GM18499 (cell line): Measurements from ENCODE around the gene GAN.
"Not testable (repeated sequence)": the region's sequence is repeated elsewhere in the genome, so short reads cannot be mapped to it uniquely, and the experiment has no call there.

Experiments used
- ATAC-seq: cut with Tn5 transposase; IDR thresholded peaks from one replicate; pipeline ENCODE4 v1.9.1; 2021; ENCODE audit warnings: moderate number of reproducible peaks; ENCODE audit not compliant: insufficient read depth, unreplicated experiment

GAN gene

GRCh38 chr16:81394966-81395655, 80.3 kb downstream of the GAN start:
- no peak for ATAC-seq

- ATAC-seq, result no peak
These were observed 82.5 kb downstream of the GAN start for GRCh38 chr16:81397058-81397878.

GRCh38 chr16:81397879-81398520, 83.2 kb downstream of the GAN start:
- ATAC-seq, result no peak

- no peak for ATAC-seq
These were observed 85.1 kb downstream of the GAN start for GRCh38 chr16:81399909-81400308.

- ATAC-seq, result no peak
These were observed 86.5 kb downstream of the GAN start for GRCh38 chr16:81401035-81401950.

GRCh38 chr16:81403208-81403600, 88.4 kb downstream of the GAN start:
- ATAC-seq, result no peak

- no peak for ATAC-seq
These were observed 89.0 kb downstream of the GAN start for GRCh38 chr16:81403601-81404391.

GRCh38 chr16:81405002-81405401, 90.2 kb downstream of the GAN start:
- not testable (repeated sequence) for ATAC-seq

- ATAC-seq, result no peak
These were observed 90.9 kb downstream of the GAN start for GRCh38 chr16:81405702-81406113.

GRCh38 chr16:81408409-81408950, 93.7 kb downstream of the GAN start:
- no peak for ATAC-seq

- ATAC-seq, result no peak
These were observed 94.3 kb downstream of the GAN start for GRCh38 chr16:81409016-81409556.

- ATAC-seq, result no peak
These were observed 96.0 kb downstream of the GAN start for GRCh38 chr16:81410643-81411293.

GRCh38 chr16:81413245-81413990, 98.7 kb downstream of the GAN start:
- ATAC-seq, result no peak

- no peak for ATAC-seq
These were observed 101.0 kb downstream of the GAN start for GRCh38 chr16:81415751-81416150.

- ATAC-seq, result no peak
These were observed 102.0 kb downstream of the GAN start for GRCh38 chr16:81416749-81417148.

GRCh38 chr16:81417210-81417609, 102.4 kb downstream of the GAN start:
- ATAC-seq, result no peak

- ATAC-seq, result no peak
These were observed 105.0 kb downstream of the GAN start for GRCh38 chr16:81419806-81420205.

- ATAC-seq, result no peak
These were observed 106.4 kb downstream of the GAN start for GRCh38 chr16:81421126-81421525.
